ENCODE measurements around the gene MAP3K6.

DNA sequence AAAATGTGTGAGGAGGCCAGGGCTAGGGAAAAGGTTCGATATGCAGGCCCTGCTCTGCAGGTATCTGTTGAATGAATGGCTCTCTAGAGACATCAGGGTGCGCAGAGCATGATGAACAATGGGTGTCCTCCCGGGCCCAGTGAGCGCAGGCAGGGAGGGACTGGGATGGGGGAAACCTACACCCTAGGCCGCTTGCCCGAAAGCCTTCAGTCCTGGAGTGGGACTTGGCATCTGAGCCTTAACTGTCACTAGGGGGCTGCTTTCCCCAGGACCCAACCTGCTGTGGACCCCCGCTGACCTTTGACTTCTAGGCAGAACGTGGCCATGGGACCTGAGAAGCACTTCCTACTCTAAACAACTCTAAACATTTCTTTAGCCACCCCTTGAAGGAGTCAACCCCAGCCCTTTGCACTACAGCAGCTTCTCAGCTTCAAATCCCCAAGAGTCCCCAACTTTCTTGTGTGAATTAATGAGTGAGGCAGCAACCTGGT is 444 bp upstream of the MAP3K6 start:
- TF ChIP-seq POLR2AphosphoS5 (IDR thresholded peaks at IDR 0.05; ENCODE audit: low read depth, low read length) (no peak), POLR2A (IDR thresholded peaks at IDR 0.05; ENCODE audit: low read depth, low read length) (no peak)

Measured in GM12891 (cell line).